ENCODE measurements around the gene EXPH5. TPM values are rescaled to one million over a fixed set of nuclear protein-coding genes. Genes with fewer than 3 reads are reported as not detected.

Gene EXPH5
- total and polyA plus RNA-seq, 9 of the 15 experiments (the other 6 are each of a cell fraction or from before 2014, with no cell fraction given) = 1.3 to 8.5 (median 4.8) TPM

DNA sequence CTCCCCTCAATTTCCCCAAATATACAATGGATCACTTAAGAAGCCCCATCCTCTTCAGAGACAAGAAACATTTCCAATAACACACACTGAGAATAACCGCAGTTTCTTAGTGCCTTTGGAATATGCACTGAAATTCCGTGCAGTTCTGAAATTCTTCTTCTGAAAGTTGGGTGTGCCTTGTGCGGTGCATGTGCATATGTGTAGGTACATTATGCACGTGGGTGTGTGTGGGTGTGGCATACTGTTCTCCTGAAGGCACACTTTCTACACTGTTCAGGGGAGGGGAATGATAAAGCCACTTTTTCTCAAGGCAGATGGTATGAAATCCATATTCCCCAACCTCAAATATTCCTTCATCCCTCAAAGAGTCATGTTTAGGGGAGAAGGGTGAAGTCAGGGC, 1.7 kb downstream of the EXPH5 start:
- in situ Hi-C loops (cut with MboI) = no loop called here
- CTCF ChIA-PET (ENCODE audit: low intra/inter-chr PET ratio) = no interaction called here
- TF ChIP-seq, protein P1, sequence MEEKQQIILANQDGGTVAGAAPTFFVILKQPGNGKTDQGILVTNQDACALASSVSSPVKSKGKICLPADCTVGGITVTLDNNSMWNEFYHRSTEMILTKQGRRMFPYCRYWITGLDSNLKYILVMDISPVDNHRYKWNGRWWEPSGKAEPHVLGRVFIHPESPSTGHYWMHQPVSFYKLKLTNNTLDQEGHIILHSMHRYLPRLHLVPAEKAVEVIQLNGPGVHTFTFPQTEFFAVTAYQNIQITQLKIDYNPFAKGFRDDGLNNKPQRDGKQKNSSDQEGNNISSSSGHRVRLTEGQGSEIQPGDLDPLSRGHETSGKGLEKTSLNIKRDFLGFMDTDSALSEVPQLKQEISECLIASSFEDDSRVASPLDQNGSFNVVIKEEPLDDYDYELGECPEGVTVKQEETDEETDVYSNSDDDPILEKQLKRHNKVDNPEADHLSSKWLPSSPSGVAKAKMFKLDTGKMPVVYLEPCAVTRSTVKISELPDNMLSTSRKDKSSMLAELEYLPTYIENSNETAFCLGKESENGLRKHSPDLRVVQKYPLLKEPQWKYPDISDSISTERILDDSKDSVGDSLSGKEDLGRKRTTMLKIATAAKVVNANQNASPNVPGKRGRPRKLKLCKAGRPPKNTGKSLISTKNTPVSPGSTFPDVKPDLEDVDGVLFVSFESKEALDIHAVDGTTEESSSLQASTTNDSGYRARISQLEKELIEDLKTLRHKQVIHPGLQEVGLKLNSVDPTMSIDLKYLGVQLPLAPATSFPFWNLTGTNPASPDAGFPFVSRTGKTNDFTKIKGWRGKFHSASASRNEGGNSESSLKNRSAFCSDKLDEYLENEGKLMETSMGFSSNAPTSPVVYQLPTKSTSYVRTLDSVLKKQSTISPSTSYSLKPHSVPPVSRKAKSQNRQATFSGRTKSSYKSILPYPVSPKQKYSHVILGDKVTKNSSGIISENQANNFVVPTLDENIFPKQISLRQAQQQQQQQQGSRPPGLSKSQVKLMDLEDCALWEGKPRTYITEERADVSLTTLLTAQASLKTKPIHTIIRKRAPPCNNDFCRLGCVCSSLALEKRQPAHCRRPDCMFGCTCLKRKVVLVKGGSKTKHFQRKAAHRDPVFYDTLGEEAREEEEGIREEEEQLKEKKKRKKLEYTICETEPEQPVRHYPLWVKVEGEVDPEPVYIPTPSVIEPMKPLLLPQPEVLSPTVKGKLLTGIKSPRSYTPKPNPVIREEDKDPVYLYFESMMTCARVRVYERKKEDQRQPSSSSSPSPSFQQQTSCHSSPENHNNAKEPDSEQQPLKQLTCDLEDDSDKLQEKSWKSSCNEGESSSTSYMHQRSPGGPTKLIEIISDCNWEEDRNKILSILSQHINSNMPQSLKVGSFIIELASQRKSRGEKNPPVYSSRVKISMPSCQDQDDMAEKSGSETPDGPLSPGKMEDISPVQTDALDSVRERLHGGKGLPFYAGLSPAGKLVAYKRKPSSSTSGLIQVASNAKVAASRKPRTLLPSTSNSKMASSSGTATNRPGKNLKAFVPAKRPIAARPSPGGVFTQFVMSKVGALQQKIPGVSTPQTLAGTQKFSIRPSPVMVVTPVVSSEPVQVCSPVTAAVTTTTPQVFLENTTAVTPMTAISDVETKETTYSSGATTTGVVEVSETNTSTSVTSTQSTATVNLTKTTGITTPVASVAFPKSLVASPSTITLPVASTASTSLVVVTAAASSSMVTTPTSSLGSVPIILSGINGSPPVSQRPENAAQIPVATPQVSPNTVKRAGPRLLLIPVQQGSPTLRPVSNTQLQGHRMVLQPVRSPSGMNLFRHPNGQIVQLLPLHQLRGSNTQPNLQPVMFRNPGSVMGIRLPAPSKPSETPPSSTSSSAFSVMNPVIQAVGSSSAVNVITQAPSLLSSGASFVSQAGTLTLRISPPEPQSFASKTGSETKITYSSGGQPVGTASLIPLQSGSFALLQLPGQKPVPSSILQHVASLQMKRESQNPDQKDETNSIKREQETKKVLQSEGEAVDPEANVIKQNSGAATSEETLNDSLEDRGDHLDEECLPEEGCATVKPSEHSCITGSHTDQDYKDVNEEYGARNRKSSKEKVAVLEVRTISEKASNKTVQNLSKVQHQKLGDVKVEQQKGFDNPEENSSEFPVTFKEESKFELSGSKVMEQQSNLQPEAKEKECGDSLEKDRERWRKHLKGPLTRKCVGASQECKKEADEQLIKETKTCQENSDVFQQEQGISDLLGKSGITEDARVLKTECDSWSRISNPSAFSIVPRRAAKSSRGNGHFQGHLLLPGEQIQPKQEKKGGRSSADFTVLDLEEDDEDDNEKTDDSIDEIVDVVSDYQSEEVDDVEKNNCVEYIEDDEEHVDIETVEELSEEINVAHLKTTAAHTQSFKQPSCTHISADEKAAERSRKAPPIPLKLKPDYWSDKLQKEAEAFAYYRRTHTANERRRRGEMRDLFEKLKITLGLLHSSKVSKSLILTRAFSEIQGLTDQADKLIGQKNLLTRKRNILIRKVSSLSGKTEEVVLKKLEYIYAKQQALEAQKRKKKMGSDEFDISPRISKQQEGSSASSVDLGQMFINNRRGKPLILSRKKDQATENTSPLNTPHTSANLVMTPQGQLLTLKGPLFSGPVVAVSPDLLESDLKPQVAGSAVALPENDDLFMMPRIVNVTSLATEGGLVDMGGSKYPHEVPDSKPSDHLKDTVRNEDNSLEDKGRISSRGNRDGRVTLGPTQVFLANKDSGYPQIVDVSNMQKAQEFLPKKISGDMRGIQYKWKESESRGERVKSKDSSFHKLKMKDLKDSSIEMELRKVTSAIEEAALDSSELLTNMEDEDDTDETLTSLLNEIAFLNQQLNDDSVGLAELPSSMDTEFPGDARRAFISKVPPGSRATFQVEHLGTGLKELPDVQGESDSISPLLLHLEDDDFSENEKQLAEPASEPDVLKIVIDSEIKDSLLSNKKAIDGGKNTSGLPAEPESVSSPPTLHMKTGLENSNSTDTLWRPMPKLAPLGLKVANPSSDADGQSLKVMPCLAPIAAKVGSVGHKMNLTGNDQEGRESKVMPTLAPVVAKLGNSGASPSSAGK (IDR thresholded peaks at IDR 0.05) = peak; percentile 69
- TF ChIP-seq EGR1 (conservative IDR thresholded peaks at IDR 0.05) (peak; percentile 84), NFXL1 (CRISPR knock-in tag; IDR thresholded peaks at IDR 0.05) (no peak)
- TF ChIP-seq, protein P2, sequence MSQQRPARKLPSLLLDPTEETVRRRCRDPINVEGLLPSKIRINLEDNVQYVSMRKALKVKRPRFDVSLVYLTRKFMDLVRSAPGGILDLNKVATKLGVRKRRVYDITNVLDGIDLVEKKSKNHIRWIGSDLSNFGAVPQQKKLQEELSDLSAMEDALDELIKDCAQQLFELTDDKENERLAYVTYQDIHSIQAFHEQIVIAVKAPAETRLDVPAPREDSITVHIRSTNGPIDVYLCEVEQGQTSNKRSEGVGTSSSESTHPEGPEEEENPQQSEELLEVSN (IDR thresholded peaks at IDR 0.05; ENCODE audit: borderline replicate concordance in 1 of 2, extremely low read depth in 1 of 2, insufficient read depth in 1 of 2, insufficient read length in 1 of 2, low read depth in 1 of 2, low read length in 1 of 2, poor library complexity in 1 of 2, severe bottlenecking in 1 of 2) = peak in 1 of 2 experiments; percentile 53
- TF ChIP-seq, protein P3, sequence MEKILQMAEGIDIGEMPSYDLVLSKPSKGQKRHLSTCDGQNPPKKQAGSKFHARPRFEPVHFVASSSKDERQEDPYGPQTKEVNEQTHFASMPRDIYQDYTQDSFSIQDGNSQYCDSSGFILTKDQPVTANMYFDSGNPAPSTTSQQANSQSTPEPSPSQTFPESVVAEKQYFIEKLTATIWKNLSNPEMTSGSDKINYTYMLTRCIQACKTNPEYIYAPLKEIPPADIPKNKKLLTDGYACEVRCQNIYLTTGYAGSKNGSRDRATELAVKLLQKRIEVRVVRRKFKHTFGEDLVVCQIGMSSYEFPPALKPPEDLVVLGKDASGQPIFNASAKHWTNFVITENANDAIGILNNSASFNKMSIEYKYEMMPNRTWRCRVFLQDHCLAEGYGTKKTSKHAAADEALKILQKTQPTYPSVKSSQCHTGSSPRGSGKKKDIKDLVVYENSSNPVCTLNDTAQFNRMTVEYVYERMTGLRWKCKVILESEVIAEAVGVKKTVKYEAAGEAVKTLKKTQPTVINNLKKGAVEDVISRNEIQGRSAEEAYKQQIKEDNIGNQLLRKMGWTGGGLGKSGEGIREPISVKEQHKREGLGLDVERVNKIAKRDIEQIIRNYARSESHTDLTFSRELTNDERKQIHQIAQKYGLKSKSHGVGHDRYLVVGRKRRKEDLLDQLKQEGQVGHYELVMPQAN (IDR thresholded peaks at IDR 0.05; ENCODE audit: borderline replicate concordance) = peak; percentile 62; the same call in 1 of the 2 replicates
- TF ChIP-seq, protein P4, sequence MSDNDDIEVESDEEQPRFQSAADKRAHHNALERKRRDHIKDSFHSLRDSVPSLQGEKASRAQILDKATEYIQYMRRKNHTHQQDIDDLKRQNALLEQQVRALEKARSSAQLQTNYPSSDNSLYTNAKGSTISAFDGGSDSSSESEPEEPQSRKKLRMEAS (CRISPR knock-in tag; IDR thresholded peaks at IDR 0.05) = peak; percentile 77; the same call in 1 of the 2 replicates

More for the DNA sequence above, 1.7 kb downstream of the EXPH5 start:
- POLR2A ChIA-PET = no interaction called here
- H3K9me3 ChIP-seq (replicated peaks; ENCODE audit: control insufficient read depth, insufficient read depth, low read depth, low read length) = no peaks in the 10 kb centered on the region
- intact Hi-C loops (cut with micrococcal nuclease) = loop anchor here (2.0 to 5.0 kb wide), 4 partner anchors 39 to 470 kb away; partner anchors contain the start of genes ACAT1, ATM, NPAT and POGLUT3
- H2AFZ ChIP-seq (ENCODE audit: low read depth, low read length) = no peak overlapping the region; the same call in 1 of the 2 replicates
- FAIRE-seq (peak; percentile 35), DNase-seq (ENCODE audit: extremely low read depth in 1 of 4, low spot score in 3 of 4) (peak; percentile 25 to 44 (median 34)), ATAC-seq (no peak)
- H3K27me3 ChIP-seq (ENCODE audit: control insufficient read depth in 2 of 2, insufficient read depth in 2 of 2, low read length in 2 of 2) = no peaks in the 10 kb centered on the region
- 0 out of 2 replicates have a peak, but pooled peaks cover 3% of the 10 kb centered on the region for H4K20me1 ChIP-seq (replicated peaks; ENCODE audit: control insufficient read depth, insufficient read depth, low read length)
- peaks cover 40% of the 10 kb centered on the region for H3K79me2 ChIP-seq (ENCODE audit: control insufficient read depth, insufficient read depth, low read length)
- peak overlapping the region; percentile 84 for H3K4me2 ChIP-seq (ENCODE audit: insufficient read depth, low read length)
- H3K36me3 ChIP-seq (ENCODE audit: control insufficient read depth, insufficient read depth, low read length) = peaks cover 3% of the 10 kb centered on the region; the same call in 1 of the 3 replicates
- whole genome bisulfite sequencing (ENCODE audit: insufficient coverage, low coverage, missing lambda C conversion rate) = 29% methylated on average over 4 of the region's 4 CpGs
- no peaks in the 10 kb centered on the region for H3K9me1 ChIP-seq (ENCODE audit: control insufficient read depth, insufficient read depth, low read length)
- H3K27ac ChIP-seq (ENCODE audit: extremely low read depth, low read depth, low read length) = peak overlapping the region; percentile 91; the same call in 1 of the 3 replicates
- no TSS peak for BruUV-seq (replicated peaks)
- peak overlapping the region; percentile 77; the same call in 1 of the 2 replicates for H3K4me3 ChIP-seq
- peak overlapping the region in 1 of 2 experiments; percentile 84; a peak in 1 of 4 replicates for H3K9ac ChIP-seq (ENCODE audit: insufficient read depth in 1 of 2, low read depth in 2 of 2, low read length in 2 of 2)
- peaks cover 11 to 31% of the 10 kb centered on the region in 2 experiments; a peak in 4 of 5 replicates for H3K4me1 ChIP-seq (replicated peaks in 1 of 2; ENCODE audit: control insufficient read depth in 2 of 2, insufficient read depth in 2 of 2, low read length in 2 of 2)
